Heart left ventricle (tissue), 16 donors: ENCODE data around the gene MAP4K4. TPM values are rescaled to one million over a fixed set of nuclear protein-coding genes. Genes with fewer than 3 reads are reported as not detected.
A peak's percentile ranks its signal among the peaks of the same experiment; 100 is the strongest.

ENCODE experiments used
- ATAC-seq, 4 donors: fragments of 200-7000 bp; cut with Tn5 transposase; one replicate each; pipeline ENCODE4 v1.9.1; 2020 to 2022; ENCODE audit warnings: moderate library complexity in 4 of 4, mild to moderate bottlenecking in 3 of 4, moderate number of reproducible peaks in 1 of 4
- DNase-seq, 5 donors: peaks; one replicate each; pipeline ENCODE4 v3.0.0-alpha.2; 2020
- H3K27ac ChIP-seq, 12 donors: fragments of 200-600 bp; sonication (generic) in 4 of 12; one replicate each; pipeline versions ENCODE4 v1.5.0 to v1.8.0; 2016 to 2022; ENCODE audit warnings: mild to moderate bottlenecking in 2 of 12
- H3K27me3 ChIP-seq, 9 donors: fragments of 200-600 bp; sonication (generic) in 2 of 9; one replicate each; pipeline versions ENCODE4 v1.5.1 to v1.8.0; 2016 to 2022; ENCODE audit warnings: mild to moderate bottlenecking in 3 of 9
- H3K36me3 ChIP-seq, 9 donors: fragments of 200-600 bp; sonication (generic) in 2 of 9; one replicate each; pipeline versions ENCODE4 v1.5.0 to v1.8.0; 2018 to 2022; ENCODE audit warnings: mild to moderate bottlenecking in 2 of 9
- H3K4me1 ChIP-seq, 12 donors: fragments of 200-600 bp; sonication (generic) in 4 of 12; one replicate each; pipeline versions ENCODE4 v1.5.0 to v1.8.0; 2016 to 2022; ENCODE audit warnings: mild to moderate bottlenecking in 3 of 12
- H3K4me3 ChIP-seq, 12 donors: fragments of 200-600 bp; sonication (generic) in 4 of 12; one replicate each; pipeline versions ENCODE4 v1.5.0 to v1.8.0; 2017 to 2022; ENCODE audit warnings: mild to moderate bottlenecking in 9 of 12, moderate library complexity in 4 of 12
- H3K9me3 ChIP-seq, 12 donors: fragments of 200-600 bp; sonication (generic) in 4 of 12; one replicate each; pipeline versions ENCODE4 v1.5.0 to v1.8.0; 2016 to 2022; ENCODE audit warnings: mild to moderate bottlenecking in 1 of 12
- CTCF ChIP-seq, 12 donors: fragments of 200-600 bp; sonication (generic) in 4 of 12; IDR thresholded peaks; one replicate each; pipeline versions ENCODE4 v1.5.0 to v1.8.0; 2018 to 2022; ENCODE audit warnings: antibody characterized with exemption in 12 of 12, mild to moderate bottlenecking in 5 of 12
- POLR2A ChIP-seq, 2 donors: fragments of 450-650 bp; IDR thresholded peaks; one replicate each; pipeline ENCODE4 v1.6.1; 2017; ENCODE audit warnings: antibody characterized with exemption in 2 of 2, mild to moderate bottlenecking in 2 of 2, moderate library complexity in 2 of 2
- WGBS, 4 donors: extraction: QIAGEN DNeasy Blood & Tissue Kit in 2 of 4; methylation state at CpG; one replicate each; pipeline versions ENCODE4 v1.1.5 to v1.1.7; 2013 to 2018; 5-methylcytosine and 5-hydroxymethylcytosine counted together
- intact Hi-C, 10 donors: fragments of 100-400 bp; cut with DNase I; formaldehyde crosslinking; loops; one replicate each; pipeline versions ENCODE4 v1.11.1 to v1.14.2; 2022
- polyA plus RNA-seq, 2 donors: library from polyadenylated mRNA; stranded (reverse); fragments of 200-250 nt; gene quantifications; one replicate each; pipeline ENCODE4 v1.2.3, GENCODE V29; 2013
- total RNA-seq, 9 donors: library from RNA; depleted of rRNA in 2 of 9; stranded (reverse); fragments of >200 nt in 2 of 9; fragmentation: NEBNext Ultra II Directional in 3 of 9; extraction: Animal tissue kit (Norgen Biotek cat#: 25700) in 3 of 9; gene quantifications; one replicate each; pipeline versions ENCODE4 v1.1.0 to v1.2.4, GENCODE V29; 2016 to 2023
- donor health status: ischemic (EF 13 %, LVEDD 7.1; RV severe dilation, severe dysfunction).
- donor health status: healthy with polysubstance abuse.
- donor health status: DM: no; HTN: yes; CAD: no.
- donor health status: DM: no; HTN: no; CAD: no.
- donor health status: ischemic (EF 25% LVEDD 6.9; RV normal size, moderate dysfunction).
- donor health status: ischemic (EF 25% LVEDD 5.7; RV mildly dilated, moderate dysfunction).
- donor health status: healthy.
- donor health status: DM: yes; HTN: yes; CAD: no.
- donor health status: ischemic (EF 35%, LVEDD 5.7; RV mildly dilated, moderate dysfunction).
- donor health status: nonischemic (EF 11% LVEDD 7.7; RV severe dilation, severe dysfunction).
- donor health status: DM: yes; HTN: yes; CAD: no.
- donor health status: PGD.
- donor health status: ischemic (EF 29% LVEDD 5.4; RV normal size, mild dysfunction).
- donor health status: nonischemic (EF 23%, LVEDD 6.1; RV moderate dilation, normal function).

Gene MAP4K4
- total and polyA plus RNA-seq, 11 donors: 52.7 to 192 (median 114) TPM

GRCh38 chr2:101741775-101742520 lies 44.4 kb downstream of the MAP4K4 start:
- intact Hi-C loops: loop anchor here in 2 of 10 donors (5.0 kb wide), 2 partner anchors 40 to 45 kb away; partner anchors contain the start of gene MAP4K4 (in 1 of the 2)
- H3K27me3 ChIP-seq: no peaks in the 10 kb centered on the region
- H3K4me3 ChIP-seq: no peak overlapping the region
- ATAC-seq (peak in 3 of 4 donors; percentile 8 to 32 (median 28)), DNase-seq (no peak)
- H3K36me3 ChIP-seq: peaks cover 0 to 4% (median 0%) of the 10 kb centered on the region in 9 donors
- no peaks in the 10 kb centered on the region for H3K9me3 ChIP-seq
- WGBS, 4 donors: 36 to 37% (median 36%) methylated on average over 9 of the region's 9 CpGs
- peak overlapping the region in 11 of 12 donors; percentile 33 to 74 (median 62) for H3K27ac ChIP-seq
- TF ChIP-seq POLR2A (IDR thresholded peaks at IDR 0.05): no peak
- peaks cover 15 to 92% (median 75%) of the 10 kb centered on the region in 12 donors for H3K4me1 ChIP-seq

GRCh38 chr2:101742547-101742946 lies 45.0 kb downstream of the MAP4K4 start:
- intact Hi-C loops: loop anchor here in 2 of 10 donors (5.0 kb wide), 2 partner anchors 40 to 45 kb away; partner anchors contain the start of gene MAP4K4 (in 1 of the 2)
- Histone ChIP-seq H3K4me1 (peaks cover 17 to 93% (median 77%) of the 10 kb centered on the region in 12 donors), H3K27ac (peak overlapping the region in 11 of 12 donors; percentile 33 to 74 (median 62)), H3K4me3 (no peak overlapping the region), H3K27me3 (no peaks in the 10 kb centered on the region), H3K9me3 (no peaks in the 10 kb centered on the region), H3K36me3 (peaks cover 0 to 4% (median 0%) of the 10 kb centered on the region in 9 donors)
- TF ChIP-seq POLR2A (IDR thresholded peaks at IDR 0.05): no peak
- TF ChIP-seq CTCF (IDR thresholded peaks at IDR 0.05): no peak
- DNase-seq (no peak), ATAC-seq (no peak)
- 11 to 25% (median 20%) methylated on average over 1 of the region's 1 CpG for WGBS, 4 donors

GRCh38 chr2:101743288-101743687 lies 45.8 kb downstream of the MAP4K4 start:
- no peaks in the 10 kb centered on the region for H3K9me3 ChIP-seq
- ATAC-seq (peak in 3 of 4 donors; percentile 47 to 69 (median 58)), DNase-seq (no peak)
- 43 to 53% (median 47%) methylated on average over 3 of the region's 3 CpGs for WGBS, 4 donors
- no peak overlapping the region for H3K4me3 ChIP-seq
- intact Hi-C loops: loop anchor here in 2 of 10 donors (5.0 kb wide), 2 partner anchors 41 to 46 kb away; partner anchors contain the start of gene MAP4K4 (in 1 of the 2)
- TF ChIP-seq CTCF (IDR thresholded peaks at IDR 0.05) (no peak), POLR2A (IDR thresholded peaks at IDR 0.05) (no peak)
- H3K36me3 ChIP-seq: peaks cover 0 to 4% (median 0%) of the 10 kb centered on the region in 9 donors
- peaks cover 20 to 93% (median 75%) of the 10 kb centered on the region in 12 donors for H3K4me1 ChIP-seq
- H3K27me3 ChIP-seq: no peaks in the 10 kb centered on the region
- peak overlapping the region in 9 of 12 donors; percentile 33 to 74 (median 63) for H3K27ac ChIP-seq

- Histone ChIP-seq H3K27ac (peak overlapping the region in 2 of 12 donors; percentile 18 to 63), H3K4me3 (no peak overlapping the region), H3K4me1 (peaks cover 20 to 80% (median 69%) of the 10 kb centered on the region in 12 donors), H3K27me3 (no peaks in the 10 kb centered on the region), H3K36me3 (peaks cover 0 to 4% (median 0%) of the 10 kb centered on the region in 9 donors), H3K9me3 (no peaks in the 10 kb centered on the region)
- DNase-seq: no peak
- ATAC-seq: no peak
- intact Hi-C loops: loop anchor here in 2 of 10 donors (5.0 kb wide), 2 partner anchors 43 to 48 kb away; partner anchors contain the start of gene MAP4K4 (in 1 of the 2)
- TF ChIP-seq POLR2A (IDR thresholded peaks at IDR 0.05) (no peak), CTCF (IDR thresholded peaks at IDR 0.05) (no peak)
- 11 to 34% (median 28%) methylated on average over 1 of the region's 1 CpG for WGBS, 4 donors
These were observed 47.3 kb downstream of the MAP4K4 start for GRCh38 chr2:101744832-101745231.
